Adrenal gland (tissue), 5 donors: Measurements from ENCODE around the gene CEL.

Experiments
- CTCF ChIP-seq, 6 experiments: fragments of 450-650 bp in 4 of 6; fragments of 200-600 bp in 2 of 6; sonication (generic) in 1 of 6; IDR thresholded peaks; 1 replicate in 5 of 6; 2 replicates in 1 of 6; pipeline versions ENCODE4 v1.5.1 to v1.8.0; 2016 to 2021; ENCODE audit warnings: antibody characterized with exemption in 6 of 6, mild to moderate bottlenecking in 2 of 6, moderate library complexity in 1 of 6
- POLR2A ChIP-seq, 2 donors: fragments of 450-650 bp; IDR thresholded peaks; one replicate each; pipeline ENCODE4 v1.6.1; 2017; ENCODE audit warnings: antibody characterized with exemption in 2 of 2, mild to moderate bottlenecking in 2 of 2, moderate library complexity in 1 of 2
- donor health status: DM: no; HTN: no; CAD: no.

DNA sequence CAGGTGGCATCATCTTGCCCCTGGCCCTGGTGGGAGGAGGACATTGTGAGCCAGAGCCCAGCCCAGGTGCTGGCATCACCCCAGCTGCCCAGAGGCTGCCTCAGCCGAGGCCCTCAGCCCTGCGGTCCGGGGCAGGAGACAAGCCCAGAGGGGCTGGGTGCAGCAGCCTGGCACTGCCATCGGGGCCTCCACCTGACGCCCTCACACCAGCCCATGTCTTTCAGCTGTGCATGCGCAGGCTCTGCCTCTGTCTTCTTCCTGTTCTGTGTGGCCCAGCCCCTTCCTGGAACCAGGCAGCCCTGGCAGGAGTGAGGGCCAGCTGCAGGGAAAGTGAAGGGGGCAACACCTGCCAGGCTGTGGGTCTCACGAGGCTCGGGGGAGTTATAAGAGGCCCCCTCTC lies 4.8 kb upstream of the CEL start:
- TF ChIP-seq CTCF (IDR thresholded peaks at IDR 0.05) (no peak), POLR2A (IDR thresholded peaks at IDR 0.05) (no peak)
